Neural cell (in vitro differentiated cells): Measurements from ENCODE around the gene BIVM. TPM values are rescaled to one million over a fixed set of nuclear protein-coding genes. Genes with fewer than 3 reads are reported as not detected.

Experiments used
- H2AFZ ChIP-seq: fragments of 200-600, 300-800 bp; sonication (generic), shearing (Covaris generic); 2 replicates; pipeline ENCODE4 v1.6.0; 2014; ENCODE audit warnings: low read depth, mild to moderate bottlenecking, antibody characterized with exemption, low read length, moderate library complexity
- H3F3A ChIP-seq: fragments of 200-600 bp; shearing (Covaris generic); 2 replicates; pipeline ENCODE4 v1.6.1; 2016; ENCODE audit warnings: mild to moderate bottlenecking, moderate library complexity, mixed read lengths, antibody characterized with exemption, low read length; ENCODE audit not compliant: insufficient read depth, poor library complexity, severe bottlenecking
- H3K27ac ChIP-seq: fragments of 200-600, 300-800 bp; sonication (generic), shearing (Covaris generic); 2 replicates; pipeline ENCODE4 v1.5.1; 2014; ENCODE audit warnings: mild to moderate bottlenecking, low read length, moderate library complexity
- H3K27me3 ChIP-seq: fragments of 300-800, 200-600 bp; sonication (generic), shearing (Covaris generic); 2 replicates; pipeline ENCODE4 v1.6.0; 2014; ENCODE audit warnings: mild to moderate bottlenecking, low read depth, low read length, moderate library complexity; ENCODE audit not compliant: insufficient read depth
- H3K36me3 ChIP-seq: fragments of 300-800, 200-600 bp; sonication (generic), shearing (Covaris generic); 2 replicates; pipeline ENCODE4 v1.5.1; 2014; ENCODE audit warnings: mild to moderate bottlenecking, antibody characterized with exemption, low read length, moderate library complexity; ENCODE audit not compliant: insufficient read depth
- H3K4me2 ChIP-seq: fragments of 300-800, 200-600 bp; sonication (generic), shearing (Covaris generic); 2 replicates; pipeline ENCODE4 v1.6.0; 2014; ENCODE audit warnings: mild to moderate bottlenecking, low read length
- H3K4me3 ChIP-seq: fragments of 300-800, 200-600 bp; sonication (generic), shearing (Covaris generic); 2 replicates; pipeline ENCODE4 v1.5.1; 2014; ENCODE audit warnings: mild to moderate bottlenecking, low read length, moderate library complexity
- H3K79me2 ChIP-seq: fragments of 200-600 bp; shearing (Covaris generic); replicated peaks from 2 replicates; pipeline ENCODE4 v1.6.0; 2014; ENCODE audit warnings: mild to moderate bottlenecking, low read length, moderate library complexity; ENCODE audit not compliant: insufficient read depth
- H3K9ac ChIP-seq: fragments of 300-800, 200-600 bp; sonication (generic), shearing (Covaris generic); 2 replicates; pipeline ENCODE4 v1.6.1; 2016; ENCODE audit warnings: mild to moderate bottlenecking, low read length, mixed read lengths
- H3K9me2 ChIP-seq: fragments of 200-600 bp; shearing (Covaris generic); 2 replicates; pipeline ENCODE4 v1.6.1; 2016; ENCODE audit warnings: mild to moderate bottlenecking, low read length, mixed read lengths; ENCODE audit not compliant: insufficient read depth
- H3K9me3 ChIP-seq: fragments of 200-600, 300-800 bp; sonication (generic), shearing (Covaris generic); 2 replicates; pipeline ENCODE4 v1.6.1; 2016; ENCODE audit warnings: mild to moderate bottlenecking, mixed run types, low read length, moderate library complexity, mixed read lengths
- H4K20me1 ChIP-seq: fragments of 200-600 bp; shearing (Covaris generic); 2 replicates; pipeline ENCODE4 v1.6.1; 2016; ENCODE audit warnings: mild to moderate bottlenecking, mixed run types; ENCODE audit not compliant: insufficient read depth
- CTCF ChIP-seq: fragments of 450-650 bp; IDR thresholded peaks from 2 replicates; pipeline ENCODE4 v1.5.1; 2014; ENCODE audit warnings: antibody characterized with exemption, mild to moderate bottlenecking, moderate library complexity; ENCODE audit not compliant: poor library complexity, severe bottlenecking
- EP300 ChIP-seq: fragments of 450-650 bp; conservative IDR thresholded peaks from 2 replicates; pipeline ENCODE4 v1.6.1; 2014; ENCODE audit warnings: antibody characterized with exemption, mild to moderate bottlenecking, moderate library complexity; ENCODE audit not compliant: poor library complexity, severe bottlenecking
- EZH2 ChIP-seq: fragments of 200-600, 300-800 bp; shearing (Covaris generic), sonication (generic); IDR thresholded peaks from 2 replicates; pipeline ENCODE4 v1.6.1; 2014; ENCODE audit warnings: antibody characterized with exemption, low read length, borderline replicate concordance, mild to moderate bottlenecking; ENCODE audit not compliant: insufficient read depth, poor library complexity, severe bottlenecking
- MXI1 ChIP-seq: fragments of 450-650 bp; conservative IDR thresholded peaks from 2 replicates; pipeline ENCODE4 v1.6.1; 2014; ENCODE audit warnings: antibody characterized with exemption, mild to moderate bottlenecking; ENCODE audit not compliant: poor library complexity, severe bottlenecking
- RAD21 ChIP-seq: fragments of 450-650 bp; conservative IDR thresholded peaks from 2 replicates; pipeline ENCODE4 v1.6.1; 2014; ENCODE audit warnings: antibody characterized with exemption, mild to moderate bottlenecking, moderate library complexity
- REST ChIP-seq: IDR thresholded peaks from 2 replicates; pipeline ENCODE4 v1.6.1; 2012; ENCODE audit warnings: borderline replicate concordance
- SMC3 ChIP-seq: fragments of 450-650 bp; conservative IDR thresholded peaks from 2 replicates; pipeline ENCODE4 v1.6.1; 2014; ENCODE audit warnings: antibody characterized with exemption, mild to moderate bottlenecking, moderate library complexity; ENCODE audit not compliant: poor library complexity
- TAF1 ChIP-seq: IDR thresholded peaks from 2 replicates; pipeline ENCODE4 v1.6.1; 2012; ENCODE audit warnings: low read depth
- polyA plus RNA-seq: library from polyadenylated mRNA; depleted of rRNA; stranded (reverse); fragments of >200 nt; gene quantifications from 2 replicates; pipeline ENCODE4 v1.2.3, GENCODE V29; 2014

Gene BIVM
- polyA plus RNA-seq, 1 donor from 2014 or later = 60.7 TPM

GRCh38 chr13:102869948-102870676 lies 71.2 kb downstream of the BIVM start:
- Histone ChIP-seq H3K4me2 (no peak overlapping the region), H3K27me3 (no peaks in the 10 kb centered on the region), H3K9me3 (peaks cover 4% of the 10 kb centered on the region), H3K79me2 (peaks cover under 1% of the 10 kb centered on the region), H2AFZ (no peak overlapping the region), H3K9me2 (no peaks in the 10 kb centered on the region), H3F3A (no peaks in the 10 kb centered on the region), H3K36me3 (peaks cover 24% of the 10 kb centered on the region), H3K4me3 (no peak overlapping the region), H3K9ac (no peak overlapping the region), H3K27ac (no peak overlapping the region), H4K20me1 (no peaks in the 10 kb centered on the region)
- no peak for TF ChIP-seq MXI1
- no peak for TF ChIP-seq REST
- TF ChIP-seq RAD21 = no peak
- TF ChIP-seq TAF1 = no peak
- TF ChIP-seq CTCF = no peak

- Histone ChIP-seq H2AFZ (no peak overlapping the region), H3K4me2 (no peak overlapping the region), H3K27me3 (no peaks in the 10 kb centered on the region), H3K27ac (no peak overlapping the region), H3K79me2 (no peaks in the 10 kb centered on the region), H3F3A (no peaks in the 10 kb centered on the region), H4K20me1 (no peaks in the 10 kb centered on the region), H3K36me3 (peaks cover 16% of the 10 kb centered on the region), H3K9ac (no peak overlapping the region), H3K4me3 (no peak overlapping the region), H3K9me3 (no peaks in the 10 kb centered on the region), H3K9me2 (no peaks in the 10 kb centered on the region)
- TF ChIP-seq EP300 = no peak
- no peak for TF ChIP-seq EZH2
- peak; percentile 94 for TF ChIP-seq RAD21
- TF ChIP-seq CTCF = peak; percentile 92
- TF ChIP-seq REST = no peak
- TF ChIP-seq SMC3 = peak; percentile 89
Observed at GRCh38 chr13:102870677-102871415, 71.9 kb downstream of the BIVM start.
